ENCODE measurements around the gene GPRIN1.

GRCh38 chr5:176621661-176622079, 11.7 kb upstream of the GPRIN1 start:
- no peak for TF ChIP-seq POLR2AphosphoS5 (IDR thresholded peaks at IDR 0.05; ENCODE audit: low read depth, low read length)
- no peak for TF ChIP-seq POLR2A (IDR thresholded peaks at IDR 0.05; ENCODE audit: low read depth, low read length)

Measured in GM12892 (cell line).